CD14-positive monocyte (primary cell): Measurements from ENCODE around the gene ABHD16A. TPM values are rescaled to one million over a fixed set of nuclear protein-coding genes. Genes with fewer than 3 reads are reported as not detected.

Experiments
- DNase-seq, 3 donors: peaks; one replicate each; pipeline ENCODE4 v3.0.0-alpha.2; 2011 to 2022
- H2AFZ ChIP-seq: 2 replicates; pipeline ENCODE4 v1.6.0; 2012; ENCODE audit warnings: mild to moderate bottlenecking, low read depth, low read length, inconsistent platforms; ENCODE audit not compliant: insufficient read depth, poor library complexity, severe bottlenecking
- H3K27ac ChIP-seq, 2 donors: 1 replicate in 1 of 2; 2 replicates in 1 of 2; pipeline ENCODE4 v1.5.1; 2012 to 2013; ENCODE audit warnings: low read length in 2 of 2, control low read depth in 1 of 2, inconsistent platforms in 1 of 2, low read depth in 1 of 2, mild to moderate bottlenecking in 1 of 2
- H3K27me3 ChIP-seq, 2 donors: one replicate each; pipeline versions ENCODE4 v1.6.0 to v1.6.1; 2011 to 2013; ENCODE audit warnings: low read length in 2 of 2; ENCODE audit not compliant: control insufficient read depth in 2 of 2, insufficient read depth in 2 of 2
- H3K36me3 ChIP-seq, 2 donors: replicated peaks in 1 of 2; 1 replicate in 1 of 2; 2 replicates in 1 of 2; pipeline versions ENCODE4 v1.5.1 to v1.6.1; 2012 to 2013; ENCODE audit warnings: low read length in 2 of 2, control low read depth in 1 of 2, inconsistent platforms in 1 of 2, mild to moderate bottlenecking in 1 of 2; ENCODE audit not compliant: insufficient read depth in 2 of 2, control insufficient read depth in 1 of 2
- H3K4me1 ChIP-seq, 2 donors: 1 replicate in 1 of 2; 2 replicates in 1 of 2; pipeline versions ENCODE4 v1.5.1 to v1.6.1; 2012 to 2013; ENCODE audit warnings: low read length in 2 of 2, control low read depth in 1 of 2, inconsistent platforms in 1 of 2, mild to moderate bottlenecking in 1 of 2, moderate library complexity in 1 of 2; ENCODE audit not compliant: insufficient read depth in 2 of 2, control insufficient read depth in 1 of 2
- H3K4me2 ChIP-seq: replicated peaks from 2 replicates; pipeline ENCODE3; 2012; ENCODE audit warnings: low read length, moderate library complexity, mild to moderate bottlenecking; ENCODE audit not compliant: poor library complexity, severe bottlenecking; ENCODE audit errors: extremely low read depth
- H3K4me3 ChIP-seq, 3 experiments: fragments of 200-600 bp in 1 of 3; sonication (generic) in 1 of 3; replicated peaks in 1 of 3; 1 replicate in 2 of 3; 2 replicates in 1 of 3; pipeline ENCODE4 v1.5.1; 2011 to 2013; ENCODE audit warnings: low read length in 3 of 3, mild to moderate bottlenecking in 3 of 3, control low read depth in 2 of 3, low read depth in 2 of 3, inconsistent platforms in 1 of 3, moderate library complexity in 1 of 3
- H3K79me2 ChIP-seq: 2 replicates; pipeline ENCODE4 v1.6.0; 2012; ENCODE audit warnings: mild to moderate bottlenecking, control low read depth, inconsistent platforms, low read length, moderate library complexity; ENCODE audit not compliant: insufficient read depth
- H3K9ac ChIP-seq: 2 replicates; pipeline ENCODE4 v1.6.0; 2017; ENCODE audit warnings: low read length, mild to moderate bottlenecking; ENCODE audit not compliant: insufficient read depth, poor library complexity, severe bottlenecking
- H3K9me3 ChIP-seq, 2 donors: replicated peaks in 1 of 2; 1 replicate in 1 of 2; 2 replicates in 1 of 2; pipeline versions ENCODE4 v1.5.1 to v1.6.1; 2012 to 2013; ENCODE audit warnings: low read length in 2 of 2, control low read depth in 1 of 2; ENCODE audit not compliant: control insufficient read depth in 1 of 2, insufficient read depth in 1 of 2
- H4K20me1 ChIP-seq: 2 replicates; pipeline ENCODE4 v1.6.0; 2012; ENCODE audit warnings: mild to moderate bottlenecking, low read length, control low read depth, moderate library complexity; ENCODE audit not compliant: insufficient read depth
- H3K27ac Mint-ChIP-seq, 7 donors: one replicate each; pipeline ENCODE4 v1.8.0; 2020; ENCODE audit warnings: mild to moderate bottlenecking in 7 of 7, mixed read lengths in 7 of 7, moderate library complexity in 6 of 7, inconsistent platforms in 2 of 7
- H3K27me3 Mint-ChIP-seq, 3 donors: one replicate each; pipeline ENCODE4 v1.8.0; 2021 to 2022; ENCODE audit warnings: low read depth in 3 of 3, mild to moderate bottlenecking in 3 of 3, mixed read lengths in 3 of 3, moderate library complexity in 3 of 3, inconsistent platforms in 1 of 3
- H3K36me3 Mint-ChIP-seq, 2 donors: one replicate each; pipeline ENCODE4 v1.8.0; 2020; ENCODE audit warnings: mixed read lengths in 2 of 2, inconsistent platforms in 1 of 2, mild to moderate bottlenecking in 1 of 2
- H3K4me1 Mint-ChIP-seq: one replicate; pipeline ENCODE4 v1.8.0; 2020; ENCODE audit warnings: mild to moderate bottlenecking, mixed read lengths
- H3K4me3 Mint-ChIP-seq, 2 donors: one replicate each; pipeline ENCODE4 v1.8.0; 2020; ENCODE audit warnings: mild to moderate bottlenecking in 2 of 2, mixed read lengths in 2 of 2, moderate library complexity in 1 of 2
- H3K9me3 Mint-ChIP-seq, 7 donors: one replicate each; pipeline ENCODE4 v1.8.0; 2020 to 2022; ENCODE audit warnings: mixed read lengths in 7 of 7, mild to moderate bottlenecking in 6 of 7, moderate library complexity in 6 of 7, inconsistent platforms in 2 of 7
- CTCF ChIP-seq: fragments of 200-600 bp; IDR thresholded peaks from one replicate; pipeline ENCODE4 v1.8.0; 2022; ENCODE audit warnings: antibody characterized with exemption, mild to moderate bottlenecking
- WGBS: methylation state at CpG from one replicate; pipeline ENCODE4 v1.1.5; 2013; ENCODE audit warnings: missing lambda C conversion rate; ENCODE audit not compliant: insufficient coverage; 5-methylcytosine and 5-hydroxymethylcytosine counted together
- intact Hi-C, 2 donors: fragments of 100-400 bp; cut with micrococcal nuclease; formaldehyde crosslinking; loops; one replicate each; pipeline versions ENCODE4 v1.15.0 to v1.15.1; 2023
- polyA plus RNA-seq, 3 donors: library from polyadenylated mRNA; depleted of rRNA in 1 of 3; unstranded in 2 of 3; stranded (reverse) in 1 of 3; fragments of 300-500 nt in 2 of 3; fragments of >200 nt in 1 of 3; fragmentation: Illumina TruSeq in 2 of 3; gene quantifications; 1 replicate in 2 of 3; 2 replicates in 1 of 3; pipeline ENCODE4 v1.2.3, GENCODE V29; 2012 to 2021

Gene ABHD16A
- polyA plus RNA-seq, 3 donors, result 53.0 to 122 (median 56.0) TPM

DNA sequence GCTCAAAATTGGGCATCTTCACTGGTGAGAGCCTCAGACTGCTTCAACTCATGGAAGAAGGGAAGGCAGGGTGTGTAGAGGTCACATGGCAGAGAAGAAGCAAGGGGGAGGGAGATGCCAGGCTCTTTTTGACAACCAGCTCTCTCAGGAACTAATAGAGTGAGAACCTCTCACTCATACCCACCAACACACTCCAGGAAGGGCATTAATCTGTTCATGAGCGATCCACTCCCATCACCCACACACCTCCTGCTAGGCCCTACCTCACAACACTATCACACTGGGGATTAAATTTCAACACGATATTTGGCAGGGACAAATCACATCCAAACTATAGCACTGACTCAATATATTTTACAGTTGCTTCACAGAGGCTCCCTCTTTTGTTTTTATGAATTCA is 38.7 kb upstream of the ABHD16A start:
- intact Hi-C loops, result no loop called here
- H3K27ac Mint-ChIP-seq, result peak overlapping the region in 4 of 7 donors; percentile 8 to 55 (median 20)
- TF ChIP-seq CTCF, result no peak

GRCh38 chr6:31740397-31741223 is 37.5 kb upstream of the ABHD16A start:
- intact Hi-C loops, result no loop called here
- H3K79me2 ChIP-seq, result peaks cover 37% of the 10 kb centered on the region

More for the DNA sequence above, 38.7 kb upstream of the ABHD16A start:
- H3K27ac ChIP-seq, result no peak overlapping the region
- H3K27me3 Mint-ChIP-seq, result peaks cover 0 to 2% (median 0%) of the 10 kb centered on the region in 3 donors
- H3K4me1 ChIP-seq, result peaks cover 38 to 48% of the 10 kb centered on the region in 2 donors
- no peak overlapping the region for H2AFZ ChIP-seq
- no peak overlapping the region for H3K4me2 ChIP-seq
- WGBS, result 100% methylated on average over 1 of the region's 2 CpGs
- H3K4me1 Mint-ChIP-seq, result peaks cover 47% of the 10 kb centered on the region
- H3K27me3 ChIP-seq, result no peaks in the 10 kb centered on the region
- no peak overlapping the region for H3K4me3 ChIP-seq
- peaks cover 25% of the 10 kb centered on the region for H3K79me2 ChIP-seq
- H3K36me3 ChIP-seq, result peaks cover 0 to 10% of the 10 kb centered on the region in 2 donors
- H4K20me1 ChIP-seq, result no peaks in the 10 kb centered on the region
- H3K9ac ChIP-seq, result no peak overlapping the region
- H3K9me3 Mint-ChIP-seq, result no peaks in the 10 kb centered on the region
- no peaks in the 10 kb centered on the region for H3K9me3 ChIP-seq
- H3K36me3 Mint-ChIP-seq, result peaks cover 9 to 22% of the 10 kb centered on the region in 2 donors
- H3K4me3 Mint-ChIP-seq, result peak overlapping the region in 1 of 2 donors; percentile 39
- no peak for DNase-seq

More at GRCh38 chr6:31740397-31741223, 37.5 kb upstream of the ABHD16A start:
- H3K9me3 Mint-ChIP-seq, result peaks cover 0 to under 1% (median 0%) of the 10 kb centered on the region in 7 donors
- Histone ChIP-seq H3K9ac (peak overlapping the region; percentile 66), H2AFZ (peak overlapping the region; percentile 84), H3K36me3 (peaks cover 0 to 10% of the 10 kb centered on the region in 2 donors), H3K4me3 (peak overlapping the region; percentile 58 to 90 (median 71)), H3K27ac (peak overlapping the region; percentile 49 to 99), H3K27me3 (no peaks in the 10 kb centered on the region), H4K20me1 (no peaks in the 10 kb centered on the region), H3K4me2 (peak overlapping the region; percentile 94), H3K9me3 (no peaks in the 10 kb centered on the region), H3K4me1 (peaks cover 42 to 54% of the 10 kb centered on the region in 2 donors)
- peaks cover 0 to 2% (median 1%) of the 10 kb centered on the region in 3 donors for H3K27me3 Mint-ChIP-seq
- H3K36me3 Mint-ChIP-seq, result peaks cover 5 to 22% of the 10 kb centered on the region in 2 donors
- DNase-seq, result peak; percentile 44 to 61 (median 59)
- no peak for TF ChIP-seq CTCF
- H3K4me3 Mint-ChIP-seq, result peak overlapping the region; percentile 92 to 98
- H3K4me1 Mint-ChIP-seq, result peaks cover 50% of the 10 kb centered on the region
- peak overlapping the region; percentile 92 to 100 (median 99) for H3K27ac Mint-ChIP-seq
- WGBS, result 8% methylated on average over 24 of the region's 29 CpGs
